ENCODE measurements around the gene ZNF438.

The ZNF438 gene

GRCh38 chr10:31011665-31012022 is 20.0 kb downstream of the ZNF438 start:
- no peak for DNase-seq

- no peak for DNase-seq
Observed at GRCh38 chr10:31011017-31011664, 20.5 kb downstream of the ZNF438 start.

GRCh38 chr10:31010062-31010461 is 21.6 kb downstream of the ZNF438 start:
- no peak for DNase-seq

GRCh38 chr10:31005895-31006294 is 25.8 kb downstream of the ZNF438 start:
- no peak for DNase-seq

- DNase-seq = peak; percentile 52 to 63
Observed at GRCh38 chr10:31004611-31005193, 27.0 kb downstream of the ZNF438 start.

GRCh38 chr10:31001740-31002139 is 29.9 kb downstream of the ZNF438 start:
- DNase-seq = peak; percentile 48 to 68

GRCh38 chr10:31000867-31001266 is 30.8 kb downstream of the ZNF438 start:
- peak; percentile 90 to 93 for DNase-seq

GRCh38 chr10:31000071-31000782 is 31.4 kb downstream of the ZNF438 start:
- DNase-seq = peak; percentile 51 to 58

GRCh38 chr10:30999070-30999712 is 32.5 kb downstream of the ZNF438 start:
- DNase-seq = peak; percentile 93 to 98

- DNase-seq = peak in 1 of 2 donors; percentile 26
Observed at GRCh38 chr10:30997536-30998235, 34.0 kb downstream of the ZNF438 start.

GRCh38 chr10:30996481-30997005 is 35.1 kb downstream of the ZNF438 start:
- no peak for DNase-seq

GRCh38 chr10:30995081-30995770 is 36.4 kb downstream of the ZNF438 start:
- peak; percentile 72 to 82 for DNase-seq

GRCh38 chr10:30993155-30993554 is 38.5 kb downstream of the ZNF438 start:
- DNase-seq = no peak

GRCh38 chr10:30992681-30993080 is 39.0 kb downstream of the ZNF438 start:
- DNase-seq = no peak

GRCh38 chr10:30991647-30992011 is 40.0 kb downstream of the ZNF438 start:
- DNase-seq = peak; percentile 31 to 43

- no peak for DNase-seq
Observed at GRCh38 chr10:30990971-30991646, 40.6 kb downstream of the ZNF438 start.

GRCh38 chr10:30990351-30990750 is 41.3 kb downstream of the ZNF438 start:
- no peak for DNase-seq

- DNase-seq = no peak
Observed at GRCh38 chr10:30988831-30989435, 42.7 kb downstream of the ZNF438 start.

GRCh38 chr10:30987463-30987862 is 44.2 kb downstream of the ZNF438 start:
- DNase-seq = no peak

GRCh38 chr10:30986053-30986555 is 45.6 kb downstream of the ZNF438 start:
- DNase-seq = peak; percentile 58 to 78

GRCh38 chr10:30985512-30985911 is 46.2 kb downstream of the ZNF438 start:
- peak in 1 of 2 donors; percentile 52 for DNase-seq
